Measurements from ENCODE around the gene EXOC3L1.

EXOC3L1 gene

GRCh38 chr16:67144943-67145342 is 45.0 kb downstream of the EXOC3L1 start:
- DNase-seq, result no peak

- no peak for DNase-seq
Measured at GRCh38 chr16:67142342-67142741, 47.6 kb downstream of the EXOC3L1 start.

- no peak for DNase-seq
Measured at GRCh38 chr16:67141391-67141790, 48.5 kb downstream of the EXOC3L1 start.

- DNase-seq, result no peak
Measured at GRCh38 chr16:67137605-67138004, 52.3 kb downstream of the EXOC3L1 start.
